ENCODE measurements around the gene CSNK2B. TPM values are rescaled to one million over a fixed set of nuclear protein-coding genes. Genes with fewer than 3 reads are reported as not detected.

CSNK2B gene
- total RNA-seq, 3 donors from 2014 or later (not counting 1 experiment from before 2014, with no cell fraction given) = 140 to 157 (median 141) TPM

DNA sequence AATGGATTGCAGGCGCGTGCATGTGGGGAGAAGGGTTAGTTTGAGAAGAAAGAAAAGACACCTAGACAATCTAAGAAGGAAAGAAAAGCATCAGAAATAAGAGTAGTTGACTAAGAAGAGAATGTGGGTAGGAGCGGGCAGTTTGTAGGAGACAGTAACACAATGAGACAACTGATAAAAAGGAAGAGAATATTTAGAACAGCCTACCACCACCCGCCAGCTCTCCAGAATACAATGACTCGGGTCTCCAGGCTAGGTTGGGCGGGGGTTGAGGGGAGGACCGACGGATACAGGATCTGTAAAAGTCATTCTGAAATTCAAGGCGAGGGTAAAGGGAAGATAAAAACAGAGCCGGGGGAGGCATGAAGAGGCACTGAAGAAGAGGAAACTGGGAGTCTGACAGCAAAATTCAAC, 36.5 kb downstream of the CSNK2B start:
- TF ChIP-seq, protein P1, sequence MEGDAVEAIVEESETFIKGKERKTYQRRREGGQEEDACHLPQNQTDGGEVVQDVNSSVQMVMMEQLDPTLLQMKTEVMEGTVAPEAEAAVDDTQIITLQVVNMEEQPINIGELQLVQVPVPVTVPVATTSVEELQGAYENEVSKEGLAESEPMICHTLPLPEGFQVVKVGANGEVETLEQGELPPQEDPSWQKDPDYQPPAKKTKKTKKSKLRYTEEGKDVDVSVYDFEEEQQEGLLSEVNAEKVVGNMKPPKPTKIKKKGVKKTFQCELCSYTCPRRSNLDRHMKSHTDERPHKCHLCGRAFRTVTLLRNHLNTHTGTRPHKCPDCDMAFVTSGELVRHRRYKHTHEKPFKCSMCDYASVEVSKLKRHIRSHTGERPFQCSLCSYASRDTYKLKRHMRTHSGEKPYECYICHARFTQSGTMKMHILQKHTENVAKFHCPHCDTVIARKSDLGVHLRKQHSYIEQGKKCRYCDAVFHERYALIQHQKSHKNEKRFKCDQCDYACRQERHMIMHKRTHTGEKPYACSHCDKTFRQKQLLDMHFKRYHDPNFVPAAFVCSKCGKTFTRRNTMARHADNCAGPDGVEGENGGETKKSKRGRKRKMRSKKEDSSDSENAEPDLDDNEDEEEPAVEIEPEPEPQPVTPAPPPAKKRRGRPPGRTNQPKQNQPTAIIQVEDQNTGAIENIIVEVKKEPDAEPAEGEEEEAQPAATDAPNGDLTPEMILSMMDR (IDR thresholded peaks at IDR 0.05) = no peak
- 2% methylated on average over 9 of the region's 10 CpGs for WGBS (ENCODE audit: insufficient coverage)
- Mint-ChIP-seq H3K4me3 (peak overlapping the region; percentile 99), H3K27ac (peak overlapping the region; percentile 96 to 98), H3K27me3 (ENCODE audit: low read depth in 2 of 2) (no peaks in the 10 kb centered on the region), H3K36me3 (no peaks in the 10 kb centered on the region), H3K9me3 (no peaks in the 10 kb centered on the region), H3K4me1 (peaks cover 24 to 32% of the 10 kb centered on the region in 2 donors)
- Histone ChIP-seq H3K36me3 (ENCODE audit: control insufficient read depth, insufficient read depth, low read length) (peaks cover 21% of the 10 kb centered on the region), H3K4me1 (ENCODE audit: control insufficient read depth, insufficient read depth, low read length) (peaks cover 28% of the 10 kb centered on the region), H3K4me3 (ENCODE audit: low read length) (peak overlapping the region; percentile 80), H3K9me3 (ENCODE audit: control insufficient read depth, insufficient read depth, low read length) (no peaks in the 10 kb centered on the region), H3K27me3 (ENCODE audit: control insufficient read depth, insufficient read depth, low read length) (no peaks in the 10 kb centered on the region), H3K27ac (ENCODE audit: low read length) (peak overlapping the region; percentile 98)
- peak in 1 of 3 donors; percentile 1 for ATAC-seq
- intact Hi-C loops (cut with micrococcal nuclease) = loop anchor here (2.0 to 5.0 kb wide), 2 partner anchors 38 to 50 kb away; partner anchors contain the start of genes BAG6 and GPANK1
- DNase-seq = no peak

DNA sequence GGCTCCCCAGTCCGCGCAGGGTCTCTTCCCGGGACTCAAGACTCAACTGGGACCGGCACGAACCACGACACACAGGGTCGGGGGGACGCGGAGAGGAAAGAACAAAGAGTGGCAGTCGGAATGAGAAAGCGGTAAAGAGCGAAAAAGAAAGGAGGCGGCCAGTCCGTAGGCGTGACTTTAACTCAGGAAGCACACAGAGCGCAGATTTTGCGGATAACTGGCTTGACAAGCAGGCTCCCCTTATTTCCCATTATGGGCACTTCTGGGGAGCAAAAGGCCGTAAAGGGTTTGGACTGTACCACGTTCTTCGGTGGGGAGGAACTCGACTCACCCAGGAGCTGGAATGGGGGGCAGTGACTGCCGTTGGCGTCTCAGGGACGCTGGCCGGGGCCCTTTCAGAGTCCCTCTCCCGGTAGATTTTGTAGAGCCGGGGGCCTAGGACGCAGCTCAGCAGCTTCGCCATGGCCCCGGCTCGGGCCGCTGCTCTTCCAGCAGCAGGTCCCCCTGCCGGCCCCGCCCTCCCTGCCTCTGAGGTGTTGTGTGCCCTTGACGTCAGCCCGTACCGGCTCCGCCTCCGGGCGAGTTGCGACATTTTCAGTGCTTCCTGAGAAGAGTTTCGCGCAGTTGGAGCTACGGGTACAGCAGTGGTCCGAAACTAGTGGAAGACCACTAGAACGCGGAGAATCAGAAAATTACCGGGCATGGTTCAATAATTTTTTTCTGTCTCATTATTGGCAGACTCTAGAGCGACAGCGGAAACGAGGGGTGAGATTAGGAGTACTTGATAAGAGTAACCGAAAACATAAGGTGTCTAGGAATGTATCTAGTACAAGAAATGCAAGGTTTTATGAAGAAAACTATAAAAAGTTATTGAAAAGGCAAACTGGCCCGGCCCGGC, 37.2 kb downstream of the CSNK2B start, which contains the start of gene ABHD16A:
Gene ABHD16A, minus strand, starts transcription at position 506 of the 898 bp plus-strand sequence. Its CDS starts 43 bp downstream, at position 463.
- Histone ChIP-seq H3K9me3 (ENCODE audit: control insufficient read depth, insufficient read depth, low read length) (no peaks in the 10 kb centered on the region), H3K27ac (ENCODE audit: low read length) (peak within 1 kb of the TSS; percentile 98), H3K27me3 (ENCODE audit: control insufficient read depth, insufficient read depth, low read length) (no peaks in the 10 kb centered on the region), H3K36me3 (ENCODE audit: control insufficient read depth, insufficient read depth, low read length) (peaks cover 17% of the 10 kb centered on the region), H3K4me3 (ENCODE audit: low read length) (peak within 1 kb of the TSS; percentile 80), H3K4me1 (ENCODE audit: control insufficient read depth, insufficient read depth, low read length) (peaks cover 28% of the 10 kb centered on the region)
- no peaks in the 10 kb centered on the region for H3K9me3 Mint-ChIP-seq
- intact Hi-C loops (cut with micrococcal nuclease) = loop anchor here (1.0 to 5.0 kb wide), 3 partner anchors 35 to 51 kb away; partner anchors contain the start of genes BAG6 and GPANK1
- no peaks in the 10 kb centered on the region for H3K36me3 Mint-ChIP-seq
- peak within 1 kb of the TSS; percentile 99 for H3K4me3 Mint-ChIP-seq
- H3K27ac Mint-ChIP-seq = peak within 1 kb of the TSS; percentile 96 to 98
- TF ChIP-seq, protein P1 (IDR thresholded peaks at IDR 0.05) = no peak
- H3K4me1 Mint-ChIP-seq = peaks cover 24 to 27% of the 10 kb centered on the region in 2 donors
- DNase-seq (peak; percentile 97 to 99), ATAC-seq (peak; percentile 93 to 97 (median 95))
- 1% methylated on average over 54 of the region's 54 CpGs for WGBS (ENCODE audit: insufficient coverage)
- no peaks in the 10 kb centered on the region for H3K27me3 Mint-ChIP-seq (ENCODE audit: low read depth in 2 of 2)

DNA sequence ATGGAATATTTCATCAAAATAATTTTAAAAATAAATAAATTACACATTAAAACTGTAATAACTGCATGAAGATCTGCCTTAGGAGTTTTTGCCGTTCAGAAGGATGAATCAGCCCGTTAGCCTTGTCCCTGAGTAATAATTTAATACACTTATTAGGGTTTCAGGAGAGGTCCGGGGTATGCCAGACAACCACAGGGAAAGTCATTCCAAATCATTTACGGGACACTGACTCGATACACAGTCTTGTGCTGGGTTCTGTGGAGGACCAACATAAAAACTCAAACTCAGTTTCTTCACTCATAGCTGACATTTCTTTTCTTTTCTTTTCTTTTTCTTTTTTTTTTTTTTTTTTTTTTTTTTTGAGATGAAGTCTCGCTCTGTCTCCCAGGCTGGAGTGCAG, 40.1 kb downstream of the CSNK2B start:
- 91% methylated on average over 5 of the region's 6 CpGs for WGBS (ENCODE audit: insufficient coverage)
- Histone ChIP-seq H3K4me1 (ENCODE audit: control insufficient read depth, insufficient read depth, low read length) (peaks cover 32% of the 10 kb centered on the region), H3K9me3 (ENCODE audit: control insufficient read depth, insufficient read depth, low read length) (no peaks in the 10 kb centered on the region), H3K27ac (ENCODE audit: low read length) (no peak overlapping the region), H3K36me3 (ENCODE audit: control insufficient read depth, insufficient read depth, low read length) (peaks cover 4% of the 10 kb centered on the region), H3K4me3 (ENCODE audit: low read length) (no peak overlapping the region), H3K27me3 (ENCODE audit: control insufficient read depth, insufficient read depth, low read length) (no peaks in the 10 kb centered on the region)
- no peaks in the 10 kb centered on the region for H3K9me3 Mint-ChIP-seq
- H3K4me1 Mint-ChIP-seq = peaks cover 26 to 28% of the 10 kb centered on the region in 2 donors
- no peaks in the 10 kb centered on the region for H3K36me3 Mint-ChIP-seq
- no peaks in the 10 kb centered on the region for H3K27me3 Mint-ChIP-seq (ENCODE audit: low read depth in 2 of 2)
- TF ChIP-seq, protein P1 (IDR thresholded peaks at IDR 0.05) = no peak
- DNase-seq (no peak), ATAC-seq (no peak)
- intact Hi-C loops (cut with micrococcal nuclease) = no loop called here
- H3K4me3 Mint-ChIP-seq = no peak overlapping the region
- no peak overlapping the region for H3K27ac Mint-ChIP-seq

Measured in natural killer cell (primary cell).